Umbilical cord (tissue), 2 donors: Measurements from ENCODE around the gene BTF3L4. TPM values are rescaled to one million over a fixed set of nuclear protein-coding genes. Genes with fewer than 3 reads are reported as not detected.
A peak's percentile ranks its signal among the peaks of the same experiment; 100 is the strongest.
"Not testable (repeated sequence)": the region's sequence is repeated elsewhere in the genome, so short reads cannot be mapped to it uniquely, and the experiment has no call there.

Experiments
- DNase-seq: peaks from one replicate; pipeline ENCODE4 v3.0.0-alpha.2; 2015; ENCODE audit warnings: low spot score
- total RNA-seq: library from RNA; depleted of rRNA; stranded (reverse); fragments of >200 nt; gene quantifications from one replicate; pipeline ENCODE4 v1.2.3, GENCODE V29; 2014; ENCODE audit warnings: low replicate concordance; ENCODE audit not compliant: insufficient read depth

The BTF3L4 gene
- total RNA-seq, 1 donor from 2014 or later = 46.5 TPM

DNA sequence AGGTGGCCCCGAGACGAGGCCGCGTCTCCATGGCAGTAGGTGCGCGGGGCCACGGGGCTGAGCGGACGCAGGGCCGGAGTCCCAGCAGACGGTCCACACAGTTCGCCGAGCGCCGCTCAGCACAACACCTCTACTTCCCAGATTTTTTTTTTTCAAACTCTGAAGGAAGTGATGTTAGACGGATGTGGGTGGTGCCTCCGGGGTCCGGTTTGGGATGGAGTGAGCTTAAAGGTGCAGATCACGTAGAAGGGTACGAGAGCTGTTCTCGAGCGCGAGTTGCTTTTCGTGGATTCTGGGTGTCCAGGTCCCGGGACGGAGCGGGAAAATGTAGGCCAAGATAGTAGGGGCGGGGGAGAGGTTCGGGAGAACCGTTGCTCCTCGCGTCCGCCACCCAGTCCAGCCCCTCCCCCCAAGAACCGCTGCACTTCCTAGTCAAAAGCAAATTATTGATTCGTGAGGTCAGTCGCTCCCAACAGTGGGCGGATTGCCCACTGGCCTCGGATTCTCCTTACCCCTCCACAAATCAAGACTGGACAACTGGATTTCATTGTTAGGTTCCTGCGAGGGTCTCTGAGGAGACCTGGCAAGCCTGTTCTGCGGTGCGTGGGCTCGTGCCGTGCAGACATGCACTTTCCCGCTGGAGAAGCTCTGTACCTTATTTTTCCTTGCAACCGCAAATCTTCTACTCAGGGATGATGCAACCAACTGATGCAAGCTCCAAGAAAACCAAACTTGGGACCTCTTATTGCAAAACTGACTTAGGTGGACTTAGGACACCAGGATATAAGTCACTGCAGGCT, 829 bp upstream of the BTF3L4 start, which contains the start of gene TXNDC12:
Gene TXNDC12 (minus strand): TSS at position 126 of the 800 bp plus-strand sequence. CDS start 95 bp downstream, at position 31.
- peak; percentile 94 for DNase-seq

DNA sequence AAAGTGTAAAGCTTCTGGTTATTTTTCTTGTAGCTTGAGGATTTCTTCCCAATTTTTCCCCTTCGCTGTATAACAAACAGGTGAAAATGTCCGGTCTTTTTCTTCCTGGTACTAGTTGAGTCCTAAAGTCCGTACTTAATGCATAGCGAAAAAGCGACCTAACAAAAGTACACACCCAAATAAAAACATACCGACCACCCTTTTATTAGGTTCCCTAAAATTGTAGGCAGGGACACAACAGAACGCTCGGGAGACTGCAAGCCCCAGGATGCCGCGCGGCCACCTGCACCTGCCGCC, 281 bp upstream of the BTF3L4 start:
- DNase-seq = no peak

DNA sequence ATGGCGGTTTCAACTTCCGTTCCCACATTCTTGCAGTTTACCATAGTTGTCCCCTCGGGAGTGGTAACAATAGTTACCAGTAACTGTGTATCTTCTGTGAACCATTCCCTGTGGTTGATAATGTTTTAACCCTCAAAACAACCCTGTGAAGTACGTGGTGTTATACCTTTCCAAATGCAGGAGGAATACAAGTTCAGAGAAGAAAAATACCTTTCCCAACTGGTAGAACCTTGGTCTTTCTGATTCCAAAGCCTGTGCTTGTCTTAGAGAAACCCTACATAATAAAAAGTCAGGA, 789 bp downstream of the BTF3L4 start:
- DNase-seq = no peak

DNA sequence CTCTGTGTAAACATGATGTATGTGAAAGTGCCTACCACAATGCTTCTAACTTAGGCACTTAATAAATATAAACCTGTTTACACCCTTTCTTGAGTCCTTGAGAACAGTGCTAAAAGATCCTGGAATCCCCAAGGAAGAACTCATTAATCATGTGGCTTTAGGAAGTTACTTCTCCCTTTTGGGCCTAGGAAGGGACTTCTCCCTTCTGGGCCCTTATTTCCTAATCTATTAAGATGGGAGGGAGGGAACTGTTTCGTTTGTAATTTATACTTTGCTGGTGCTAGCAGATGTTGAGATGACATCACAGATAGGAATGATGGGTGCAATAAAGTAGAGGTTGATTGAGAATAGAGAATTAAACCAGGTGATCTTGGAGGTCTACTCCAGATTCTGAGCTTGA, 1.2 kb downstream of the BTF3L4 start:
- DNase-seq = no peak

DNA sequence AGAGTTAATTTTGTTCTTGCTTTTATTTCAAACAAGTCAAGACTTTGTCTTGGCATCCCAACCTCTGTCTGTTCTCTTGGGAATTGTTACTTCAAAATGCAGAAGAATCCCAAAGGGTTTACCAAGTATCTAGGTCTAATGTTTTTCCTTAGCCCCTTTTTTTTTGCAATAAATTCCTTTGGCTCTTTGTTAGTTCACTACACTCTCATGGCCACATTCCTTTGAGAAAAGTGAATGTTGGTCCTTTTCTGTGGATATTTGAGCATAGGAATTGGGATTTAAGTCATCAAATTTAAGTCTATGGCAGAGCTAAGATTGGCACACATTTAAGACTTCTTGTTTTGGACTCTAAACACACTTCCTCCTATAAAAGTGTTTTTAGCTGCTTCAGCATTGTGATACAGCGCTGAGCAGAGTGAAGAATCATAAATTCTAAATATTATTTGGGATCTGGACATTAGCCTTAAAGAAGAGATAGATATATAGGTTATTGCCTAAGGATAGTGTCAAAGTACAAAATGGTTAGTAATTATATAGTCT, 1.9 kb downstream of the BTF3L4 start:
- no peak for DNase-seq

DNA sequence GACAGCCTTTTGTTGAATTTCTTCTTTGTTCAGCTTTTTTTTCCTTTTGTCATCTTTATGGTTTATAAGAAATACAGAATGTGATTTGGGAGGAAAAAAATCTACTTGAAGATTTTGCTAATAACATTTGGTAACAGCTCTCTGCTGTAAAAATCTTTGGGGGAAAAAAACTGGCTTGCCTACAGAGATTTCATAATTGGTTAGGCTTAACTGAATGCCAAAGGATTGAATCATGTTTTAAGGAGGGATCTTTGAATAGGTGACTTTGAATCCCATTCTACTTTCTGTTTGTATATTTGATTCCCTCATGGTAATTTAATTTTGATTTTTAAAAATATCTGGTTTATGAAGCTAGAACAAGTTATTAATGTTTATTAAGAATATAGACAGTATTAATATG, 3.2 kb downstream of the BTF3L4 start:
- DNase-seq = peak; percentile 12

DNA sequence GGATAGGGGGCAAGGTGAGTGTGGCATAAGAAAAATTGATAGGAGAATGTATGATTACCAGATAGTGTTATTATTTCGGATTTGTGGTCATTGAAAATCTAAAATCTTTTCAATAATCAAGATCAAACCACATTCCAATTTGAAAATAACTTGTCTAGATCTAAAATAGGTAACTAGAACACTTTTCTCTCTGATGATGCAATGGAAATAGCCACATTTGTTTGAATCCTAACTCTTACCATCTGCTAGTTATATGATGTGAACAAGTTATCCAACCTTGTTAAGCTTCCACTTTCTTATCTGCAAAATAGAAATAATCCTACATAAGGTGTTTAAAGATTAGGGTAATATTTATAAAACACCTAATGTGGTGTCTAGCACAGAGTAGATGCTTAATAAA, 3.8 kb downstream of the BTF3L4 start:
- DNase-seq = no peak

DNA sequence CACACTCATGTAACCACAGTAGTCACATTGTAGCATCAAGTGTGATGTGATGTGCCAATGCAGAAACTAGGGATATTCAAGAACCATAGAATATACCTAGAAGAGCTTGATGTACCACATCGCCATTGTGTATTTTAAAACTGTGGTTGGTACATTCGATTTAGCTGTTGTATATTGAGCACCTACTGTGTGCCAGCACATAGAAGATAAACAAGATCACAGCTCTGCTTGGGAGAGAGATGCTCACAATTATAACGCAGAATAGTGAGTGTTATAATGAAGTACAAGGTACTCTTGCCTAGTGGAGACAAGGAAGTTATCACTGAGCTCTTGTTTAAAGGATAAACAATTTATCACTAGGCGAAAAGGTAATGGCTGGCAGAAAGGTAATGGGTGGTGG, 4.7 kb downstream of the BTF3L4 start:
- DNase-seq = no peak

DNA sequence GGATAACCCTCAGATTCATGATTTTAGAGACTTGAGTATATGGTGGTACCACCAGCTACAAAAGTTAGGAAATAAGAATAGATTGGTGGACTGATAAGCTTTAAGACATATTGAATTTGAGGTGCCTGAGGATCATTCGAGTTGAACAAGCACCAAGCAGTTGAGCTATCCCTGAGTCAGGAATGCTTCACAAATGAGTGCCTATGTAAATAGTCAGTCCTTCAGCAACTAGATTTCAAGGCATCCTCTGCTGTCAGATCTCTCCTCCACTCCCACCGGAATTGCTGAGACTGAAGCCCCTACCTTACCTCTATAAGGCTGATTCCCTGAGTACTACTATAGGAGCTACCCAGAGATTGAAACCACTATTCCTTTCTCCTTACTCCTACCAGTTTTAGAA, 7.1 kb downstream of the BTF3L4 start:
- no peak for DNase-seq

DNA sequence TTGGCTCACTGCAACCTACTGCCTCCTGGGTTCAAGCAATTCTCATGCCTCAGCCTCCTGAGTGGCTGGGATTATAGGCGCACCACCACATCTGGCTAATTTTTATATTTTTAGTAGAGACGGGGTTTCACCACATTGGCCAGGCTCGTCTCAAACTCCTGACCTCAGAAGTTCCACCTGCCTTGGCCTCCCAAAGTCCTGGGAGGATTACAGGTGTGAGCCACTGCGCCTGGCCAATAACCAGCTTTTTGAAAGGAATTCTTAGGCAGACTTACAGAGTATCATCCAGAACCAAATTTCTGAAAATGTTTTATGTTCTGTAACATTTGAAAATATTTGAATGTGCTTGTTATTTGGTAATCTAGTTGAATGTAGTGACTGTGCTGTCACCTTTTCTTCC, 14.6 kb downstream of the BTF3L4 start:
- no peak for DNase-seq

DNA sequence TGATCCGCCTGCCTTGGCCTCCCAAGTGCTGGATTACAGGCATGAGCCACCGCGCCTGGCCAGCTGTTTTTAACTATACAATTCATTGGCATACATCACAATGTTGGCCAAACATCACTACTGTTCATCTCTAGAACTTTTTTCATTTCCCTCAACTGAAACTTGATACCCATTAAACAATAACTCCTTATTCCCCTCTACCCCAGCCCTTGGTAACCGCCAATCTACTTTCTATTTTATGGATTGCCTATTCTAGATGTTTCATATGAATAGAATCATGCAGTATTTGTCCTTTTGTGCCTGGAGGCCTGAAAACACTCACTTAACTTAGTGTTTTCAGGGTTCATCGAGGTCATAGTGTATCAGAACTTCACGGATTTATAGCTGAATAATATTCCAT, 16.2 kb downstream of the BTF3L4 start:
- no peak for DNase-seq

DNA sequence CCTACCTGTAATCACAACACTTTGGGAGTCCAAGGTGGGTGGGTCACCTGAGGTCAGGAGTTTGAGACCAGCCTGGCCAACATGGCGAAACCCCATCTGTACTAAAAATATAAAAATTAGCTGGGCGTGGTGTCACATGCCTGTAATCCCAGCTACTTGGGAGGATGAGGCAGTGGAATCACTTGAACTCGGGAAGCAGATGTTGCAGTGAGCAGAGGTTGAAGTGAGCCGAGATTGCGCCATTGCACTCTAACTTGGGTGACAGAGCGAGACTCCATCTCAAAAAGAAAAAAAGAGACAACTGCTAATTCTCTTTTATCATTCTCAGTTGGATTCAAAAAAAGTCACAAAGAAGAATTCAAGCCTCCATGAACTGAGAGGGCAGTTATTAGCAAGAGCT, 21.2 kb downstream of the BTF3L4 start:
- DNase-seq = not testable (repeated sequence)

DNA sequence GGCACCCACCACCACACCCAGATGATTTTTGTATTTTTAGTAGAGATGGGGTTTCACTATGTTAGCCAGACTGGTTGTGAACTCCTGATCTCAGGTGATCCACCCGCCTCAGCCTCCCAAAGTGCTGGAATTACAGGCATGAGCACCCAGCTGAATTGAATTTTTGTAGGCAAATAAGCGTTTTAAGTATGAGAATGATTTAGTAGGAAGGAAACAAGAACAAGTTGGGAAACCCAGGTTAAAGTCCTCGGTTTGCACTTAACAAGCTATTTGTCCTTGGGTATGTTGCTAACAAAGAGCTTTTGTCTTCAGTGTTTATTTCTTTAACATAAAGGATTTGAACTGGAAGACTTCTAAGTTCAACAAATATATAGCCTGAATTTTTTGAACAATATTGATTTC, 23.9 kb downstream of the BTF3L4 start:
- no peak for DNase-seq

DNA sequence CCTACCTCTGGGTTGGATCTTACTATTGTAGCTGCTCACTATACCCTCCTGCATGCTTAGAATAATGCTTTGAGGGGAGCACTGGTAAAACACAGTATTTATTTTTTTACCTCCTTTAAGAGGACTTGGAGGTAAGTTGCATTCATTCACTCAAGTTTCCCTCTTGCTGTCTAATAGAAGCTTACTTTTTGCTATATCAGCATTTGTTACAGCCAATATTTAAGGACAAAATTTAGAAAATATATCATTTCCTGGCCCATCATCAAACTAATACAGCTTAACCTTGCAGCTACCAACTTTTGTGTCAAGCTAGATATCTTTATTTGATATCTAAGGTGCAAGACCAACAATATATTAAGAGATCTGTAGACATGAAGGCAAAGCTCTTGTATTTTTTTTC, 31.8 kb downstream of the BTF3L4 start:
- DNase-seq = not testable (repeated sequence)

DNA sequence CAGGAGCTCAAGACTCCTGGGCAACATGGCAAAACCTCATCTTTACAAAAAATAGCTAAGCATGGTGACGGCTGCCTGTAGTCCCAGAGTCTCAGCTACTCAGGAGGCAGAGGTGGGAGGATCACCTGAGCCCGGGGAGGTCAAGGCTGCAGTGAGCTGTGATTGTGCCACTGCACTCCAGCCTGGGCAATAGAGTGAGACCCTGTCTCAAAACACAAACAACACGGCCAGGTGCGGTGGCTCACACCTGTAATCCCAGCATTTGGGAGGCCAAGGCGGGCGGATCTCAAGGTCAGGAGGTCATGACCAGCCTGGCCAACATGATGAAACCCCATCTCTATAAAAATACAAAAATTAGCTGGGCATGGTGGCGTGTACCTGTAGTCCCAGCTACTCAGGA, 38.2 kb downstream of the BTF3L4 start:
- DNase-seq = not testable (repeated sequence)

DNA sequence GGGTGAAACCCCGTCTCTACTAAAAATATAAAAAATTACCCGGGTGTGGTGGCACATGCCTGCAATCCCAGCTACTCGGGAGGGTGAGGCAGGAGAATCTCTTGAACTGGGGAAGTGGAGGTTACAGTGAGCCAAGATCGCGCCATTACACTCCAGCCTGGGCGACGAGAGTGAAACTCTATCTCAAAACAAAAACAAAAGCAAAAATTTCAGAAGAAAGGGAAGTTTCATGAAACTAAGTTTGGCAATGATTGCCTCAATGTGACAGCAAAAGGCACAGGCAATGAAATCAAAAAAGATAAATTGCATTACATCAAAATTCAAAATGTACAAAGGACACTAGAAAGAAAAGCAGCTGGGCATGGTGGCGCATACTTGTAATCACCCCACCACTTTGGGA, 40.1 kb downstream of the BTF3L4 start:
- DNase-seq = no peak

DNA sequence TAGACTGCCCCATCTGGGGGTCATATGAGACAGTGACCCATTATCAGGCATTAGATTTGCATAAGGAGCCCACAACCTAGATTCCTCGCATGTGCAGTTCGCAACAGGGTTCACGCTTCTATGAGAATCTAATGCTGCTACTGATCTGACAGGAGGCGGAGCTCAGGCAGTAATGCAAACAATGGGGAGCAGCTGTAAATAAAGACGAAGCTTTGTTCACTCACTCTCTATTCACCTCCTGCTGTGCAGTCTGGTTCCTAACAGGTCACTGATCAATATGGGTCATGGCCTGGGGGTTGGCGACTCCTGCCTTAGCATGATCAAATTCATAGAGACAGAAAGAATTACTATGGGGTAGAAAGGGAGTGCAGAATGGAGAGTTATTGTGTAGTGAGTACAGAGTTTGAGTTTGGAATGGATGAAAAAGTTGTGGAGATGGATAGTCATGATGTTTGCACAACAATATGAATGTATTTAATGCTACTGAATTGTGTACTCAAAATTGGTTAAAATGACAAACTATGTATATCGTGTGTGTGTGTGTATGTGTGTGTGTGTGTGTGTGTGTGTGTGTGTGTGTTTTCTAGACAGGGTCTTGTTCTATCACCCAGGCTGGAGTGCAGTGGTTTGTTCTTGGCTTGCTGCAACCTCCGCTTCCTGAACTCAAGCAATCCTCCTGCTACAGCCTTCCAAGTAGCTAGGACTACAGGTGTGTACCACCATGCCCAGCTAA, 42.2 kb downstream of the BTF3L4 start:
- DNase-seq = no peak

DNA sequence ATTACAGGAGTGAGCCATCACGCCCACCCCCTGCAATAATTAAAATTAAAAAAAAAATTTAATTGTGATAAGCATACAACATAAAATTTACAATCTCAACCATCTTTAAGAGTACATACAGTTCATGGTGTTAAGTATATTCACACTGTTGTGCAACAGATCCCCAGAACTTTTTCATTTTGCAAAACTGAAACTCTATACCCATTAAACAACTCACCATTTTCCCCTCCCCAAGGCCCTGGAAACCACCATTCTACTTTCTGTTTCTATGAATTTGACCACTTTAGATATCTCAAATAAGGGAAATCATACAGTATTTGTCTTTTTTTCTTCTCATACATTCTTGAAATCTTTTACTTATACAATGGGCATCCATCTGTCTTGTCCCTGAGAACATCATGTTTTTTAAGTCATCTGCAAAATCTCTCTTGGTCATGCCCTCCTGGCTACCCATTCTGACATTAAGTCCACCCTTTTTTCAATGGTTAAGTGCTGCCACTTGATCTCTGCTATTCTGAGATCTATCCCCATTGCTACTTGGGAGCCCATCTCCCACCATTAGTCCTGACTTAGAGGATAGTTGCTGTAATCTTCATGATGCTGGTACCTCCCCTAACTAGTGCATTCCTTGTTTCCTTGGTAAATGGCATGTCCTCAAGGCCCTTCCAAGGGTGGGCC, 46.4 kb downstream of the BTF3L4 start:
- DNase-seq = no peak

DNA sequence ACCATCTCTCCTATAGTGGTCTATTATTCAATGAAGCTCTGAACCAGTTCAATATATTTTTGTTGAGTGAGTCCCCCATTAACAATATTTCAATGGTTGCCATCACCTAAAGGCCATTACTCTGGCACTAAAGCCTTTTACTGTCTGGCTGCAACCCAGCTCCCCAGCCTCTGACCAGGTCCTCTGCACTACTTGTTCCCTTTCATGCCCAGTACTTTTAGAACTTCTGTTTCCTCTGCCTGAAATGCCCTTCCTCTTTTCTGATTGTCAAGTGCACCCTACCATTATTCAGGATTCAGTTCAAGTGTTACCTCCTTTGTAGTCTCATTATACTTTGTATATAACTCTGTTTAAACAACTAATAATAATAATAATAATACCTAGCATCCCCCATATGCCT, 55.4 kb downstream of the BTF3L4 start:
- DNase-seq = no peak

DNA sequence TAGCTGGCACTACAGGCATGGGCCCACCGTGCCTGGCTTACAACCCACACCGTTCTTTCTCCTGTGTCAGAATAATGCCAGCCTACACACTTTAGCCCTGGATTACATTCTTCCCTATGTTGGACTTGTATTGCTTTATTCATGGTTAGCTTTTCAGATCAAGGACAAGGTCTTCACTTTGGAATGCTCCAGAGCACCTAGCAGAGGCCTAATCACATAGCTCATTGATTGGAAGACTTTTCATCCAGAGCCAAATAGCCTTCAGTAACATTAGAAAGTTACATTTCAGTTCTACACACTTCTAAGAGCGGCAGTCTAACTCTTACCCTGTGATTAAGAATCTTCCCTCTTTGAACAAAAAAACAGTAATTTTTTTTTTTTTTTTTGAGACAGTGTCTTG, 56.4 kb downstream of the BTF3L4 start:
- no peak for DNase-seq

DNA sequence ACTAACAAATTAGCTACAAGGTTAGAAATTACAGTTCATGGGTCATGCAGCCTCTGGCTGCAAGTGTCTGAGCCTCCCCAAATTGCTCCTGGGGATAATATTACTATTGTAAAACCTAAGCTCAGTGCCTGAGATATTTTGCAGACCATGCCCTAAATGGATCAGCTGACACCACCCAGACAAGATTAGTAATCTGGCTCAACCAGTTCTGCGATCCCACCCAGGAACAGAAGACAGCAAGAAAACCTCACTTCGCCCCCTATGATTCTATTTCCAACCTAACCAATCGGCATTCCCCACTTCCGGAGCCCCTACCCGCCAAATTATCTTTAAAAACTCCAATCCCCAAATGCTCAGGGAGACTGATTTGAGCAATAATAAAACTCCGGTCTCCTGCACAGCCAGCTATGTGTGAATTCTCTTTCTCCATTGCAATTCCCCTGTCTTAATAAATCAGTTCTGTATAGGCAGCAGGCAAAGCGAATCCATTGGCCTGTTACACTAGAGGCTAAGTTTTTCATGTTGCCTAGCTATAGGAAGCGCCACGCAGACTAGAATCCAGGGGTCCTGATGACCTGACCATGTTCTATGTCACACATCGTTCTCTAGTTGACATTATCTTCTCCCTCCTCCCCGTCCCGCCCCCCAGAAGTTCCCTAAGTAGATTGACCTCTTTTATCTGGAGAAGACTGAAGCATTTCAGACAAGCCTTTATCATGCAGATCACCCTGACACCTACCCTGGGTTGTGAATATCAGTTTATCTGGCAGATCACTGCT, 63.4 kb downstream of the BTF3L4 start:
- DNase-seq = peak; percentile 61

DNA sequence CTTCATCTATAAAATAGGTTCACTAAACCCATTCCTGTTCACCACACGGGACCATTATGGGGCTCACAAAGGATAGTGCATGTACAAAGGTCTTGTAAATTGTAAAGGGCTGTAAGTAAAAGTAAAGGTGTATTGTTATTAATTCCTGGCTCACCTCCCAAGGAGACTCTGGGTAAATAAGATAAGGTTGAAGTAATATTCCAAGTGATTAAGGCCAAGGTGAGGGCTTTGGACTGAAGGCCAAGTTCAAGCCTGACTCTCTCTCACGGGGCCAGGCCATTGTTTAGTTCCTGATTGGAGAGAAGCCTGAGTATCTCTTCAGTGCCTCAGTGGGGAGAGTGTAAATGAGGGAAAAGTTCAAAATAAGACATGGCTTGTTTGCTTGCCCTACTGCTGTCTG, 66.3 kb downstream of the BTF3L4 start:
- DNase-seq = no peak
